Measurements from ENCODE around the gene KIF27.

Gene KIF27

GRCh38 chr9:83800236-83801033 lies 120.8 kb downstream of the KIF27 start:
- no peak for DNase-seq

- DNase-seq = no peak
Observed at GRCh38 chr9:83794051-83794450, 127.2 kb downstream of the KIF27 start.

GRCh38 chr9:83792746-83793145 lies 128.5 kb downstream of the KIF27 start:
- no peak for DNase-seq
